ENCODE results near the gene KCNAB1. TPM values are rescaled to one million over a fixed set of nuclear protein-coding genes. Genes with fewer than 3 reads are reported as not detected.

Gene KCNAB1
- total and polyA plus RNA-seq, 2 of the 8 experiments (the other 6 are each of a cell fraction or from before 2014, with no cell fraction given), result 0.51 to 2.3 TPM

DNA sequence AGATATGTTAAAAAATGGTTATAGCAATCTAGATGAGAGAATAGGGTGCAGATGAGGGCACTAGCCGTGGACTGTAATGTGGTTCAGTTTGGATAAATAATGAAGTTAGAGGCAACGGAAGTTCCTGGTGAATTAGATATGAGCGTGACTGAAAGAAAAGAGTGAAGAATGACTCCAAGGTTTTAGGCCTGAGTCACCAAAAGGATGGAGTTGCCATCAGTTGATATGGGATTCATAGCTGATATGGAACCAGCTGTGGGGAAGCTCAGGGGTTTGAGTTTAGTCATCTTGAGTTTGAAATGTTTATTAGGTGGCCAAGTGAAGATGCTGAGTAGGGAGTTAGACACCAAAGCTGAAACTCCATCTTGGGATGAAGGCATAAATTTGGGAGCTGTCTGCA, 368.4 kb downstream of the KCNAB1 start (continued):
- TF ChIP-seq, protein P1, sequence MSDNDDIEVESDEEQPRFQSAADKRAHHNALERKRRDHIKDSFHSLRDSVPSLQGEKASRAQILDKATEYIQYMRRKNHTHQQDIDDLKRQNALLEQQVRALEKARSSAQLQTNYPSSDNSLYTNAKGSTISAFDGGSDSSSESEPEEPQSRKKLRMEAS (IDR thresholded peaks at IDR 0.05), result no peak
- TF ChIP-seq NRF1 (IDR thresholded peaks at IDR 0.05; ENCODE audit: low read depth, low read length), result no peak

Data from H1 (cell line).